ENCODE results near the gene KAT14.

DNA sequence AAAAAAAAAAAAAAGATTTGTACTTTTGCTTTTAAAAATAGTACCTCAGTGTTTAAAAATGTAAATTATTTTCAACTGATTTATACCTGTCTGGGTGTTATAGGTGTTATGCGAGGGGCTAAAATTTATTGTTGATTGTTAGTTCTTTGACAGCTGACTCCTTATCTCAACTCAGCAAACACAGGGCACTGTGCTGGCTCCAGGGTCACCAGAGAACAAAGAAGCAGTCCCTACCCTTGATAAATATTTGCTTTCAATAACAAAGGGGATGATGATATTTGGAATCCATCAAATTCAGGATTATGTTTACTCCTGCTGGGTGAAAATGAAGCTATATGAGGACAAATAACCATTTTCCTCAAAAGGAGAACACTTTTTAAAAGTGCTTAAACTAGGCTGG, 34.2 kb upstream of the KAT14 start:
- TF ChIP-seq, protein P1, sequence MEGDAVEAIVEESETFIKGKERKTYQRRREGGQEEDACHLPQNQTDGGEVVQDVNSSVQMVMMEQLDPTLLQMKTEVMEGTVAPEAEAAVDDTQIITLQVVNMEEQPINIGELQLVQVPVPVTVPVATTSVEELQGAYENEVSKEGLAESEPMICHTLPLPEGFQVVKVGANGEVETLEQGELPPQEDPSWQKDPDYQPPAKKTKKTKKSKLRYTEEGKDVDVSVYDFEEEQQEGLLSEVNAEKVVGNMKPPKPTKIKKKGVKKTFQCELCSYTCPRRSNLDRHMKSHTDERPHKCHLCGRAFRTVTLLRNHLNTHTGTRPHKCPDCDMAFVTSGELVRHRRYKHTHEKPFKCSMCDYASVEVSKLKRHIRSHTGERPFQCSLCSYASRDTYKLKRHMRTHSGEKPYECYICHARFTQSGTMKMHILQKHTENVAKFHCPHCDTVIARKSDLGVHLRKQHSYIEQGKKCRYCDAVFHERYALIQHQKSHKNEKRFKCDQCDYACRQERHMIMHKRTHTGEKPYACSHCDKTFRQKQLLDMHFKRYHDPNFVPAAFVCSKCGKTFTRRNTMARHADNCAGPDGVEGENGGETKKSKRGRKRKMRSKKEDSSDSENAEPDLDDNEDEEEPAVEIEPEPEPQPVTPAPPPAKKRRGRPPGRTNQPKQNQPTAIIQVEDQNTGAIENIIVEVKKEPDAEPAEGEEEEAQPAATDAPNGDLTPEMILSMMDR (IDR thresholded peaks at IDR 0.05; ENCODE audit: low read depth, low read length, poor library complexity, severe bottlenecking), result no peak
- no peak for TF ChIP-seq EZH2phosphoT487 (IDR thresholded peaks at IDR 0.05; ENCODE audit: borderline replicate concordance, low read length)
